Body of pancreas (tissue), 4 donors: ENCODE measurements around the gene AGAP1. TPM values are rescaled to one million over a fixed set of nuclear protein-coding genes. Genes with fewer than 3 reads are reported as not detected.
"Not testable (repeated sequence)": the region's sequence is repeated elsewhere in the genome, so short reads cannot be mapped to it uniquely, and the experiment has no call there.

Experiments
- ATAC-seq: fragments of 150-250 bp; one replicate; pipeline ENCODE4 v1.9.1; 2016
- DNase-seq, 4 donors: peaks; one replicate each; pipeline ENCODE4 v3.0.0-alpha.2; 2019
- H3K27ac ChIP-seq, 4 donors: fragments of 200-600 bp; sonication (generic); 1 replicate in 3 of 4; 2 replicates in 1 of 4; pipeline versions ENCODE4 v1.5.1 to v1.6.1; 2016 to 2019; ENCODE audit warnings: mild to moderate bottlenecking in 1 of 4, mixed read lengths in 1 of 4, moderate library complexity in 1 of 4
- H3K27me3 ChIP-seq, 2 donors: fragments of 200-600 bp; sonication (generic); one replicate each; pipeline ENCODE4 v1.6.0; 2016; ENCODE audit warnings: mild to moderate bottlenecking in 1 of 2
- H3K36me3 ChIP-seq, 2 donors: fragments of 200-600 bp; sonication (generic); replicated peaks in 1 of 2; 2 replicates each; pipeline ENCODE4 v1.5.1; 2016; ENCODE audit warnings: low read depth in 2 of 2; ENCODE audit not compliant: insufficient read depth in 1 of 2
- H3K4me1 ChIP-seq: fragments of 200-600 bp; sonication (generic); one replicate; pipeline ENCODE4 v1.6.0; 2016
- H3K4me3 ChIP-seq, 2 donors: fragments of 200-600 bp; sonication (generic); 1 replicate in 1 of 2; 2 replicates in 1 of 2; pipeline ENCODE4 v1.5.1; 2016 to 2019
- H3K9me3 ChIP-seq, 3 donors: fragments of 200-600 bp; sonication (generic); 1 replicate in 2 of 3; 2 replicates in 1 of 3; pipeline ENCODE4 v1.5.1; 2016
- CTCF ChIP-seq, 7 experiments: fragments of 450-650 bp in 4 of 7; fragments of 200-600 bp in 3 of 7; sonication (generic) in 3 of 7; IDR thresholded peaks; one replicate each; pipeline ENCODE4 v1.5.1; 2016 to 2019; ENCODE audit warnings: antibody characterized with exemption in 7 of 7
- POLR2A ChIP-seq, 3 donors: fragments of 450-650 bp; IDR thresholded peaks; one replicate each; pipeline ENCODE4 v1.6.1; 2016; ENCODE audit warnings: antibody characterized with exemption in 3 of 3, mild to moderate bottlenecking in 2 of 3
- WGBS, 2 donors: methylation state at CpG; one replicate each; pipeline ENCODE4 v1.1.5; 2017; 5-methylcytosine and 5-hydroxymethylcytosine counted together
- intact Hi-C: fragments of 100-400 bp; cut with DNase I; formaldehyde crosslinking; loops from one replicate; pipeline ENCODE4 v1.15.1; 2023
- total RNA-seq, 2 donors: library from RNA; depleted of rRNA; stranded (reverse); fragments of >200 nt; gene quantifications; one replicate each; pipeline ENCODE4 v1.1.0, GENCODE V29; 2016

AGAP1 gene
- total RNA-seq, 2 donors from 2014 or later, result 21.3 to 32.6 TPM

- TF ChIP-seq CTCF (IDR thresholded peaks at IDR 0.05) (no peak), POLR2A (IDR thresholded peaks at IDR 0.05) (no peak)
- intact Hi-C loops, result no loop called here
- H3K4me1 ChIP-seq, result no peaks in the 10 kb centered on the region
- 78 to 90% methylated on average over 9 to 11 of the region's 11 CpGs for WGBS, 2 donors
- DNase-seq, result no peak
- no peak overlapping the region for H3K4me3 ChIP-seq
- H3K27ac ChIP-seq, result no peak overlapping the region
- no peaks in the 10 kb centered on the region for H3K9me3 ChIP-seq
- no peaks in the 10 kb centered on the region for H3K36me3 ChIP-seq
- ATAC-seq, result no peak
- no peaks in the 10 kb centered on the region for H3K27me3 ChIP-seq
These were observed 451.8 kb downstream of the AGAP1 start for GRCh38 chr2:235945608-235946140.

GRCh38 chr2:235946590-235946989 lies 452.7 kb downstream of the AGAP1 start:
- Histone ChIP-seq H3K36me3 (no peaks in the 10 kb centered on the region), H3K4me1 (no peaks in the 10 kb centered on the region), H3K9me3 (no peaks in the 10 kb centered on the region), H3K27ac (no peak overlapping the region), H3K4me3 (no peak overlapping the region), H3K27me3 (no peaks in the 10 kb centered on the region)
- intact Hi-C loops, result no loop called here
- DNase-seq, result no peak
- no peak for ATAC-seq
- no peak for TF ChIP-seq CTCF (IDR thresholded peaks at IDR 0.05)
- TF ChIP-seq POLR2A (IDR thresholded peaks at IDR 0.05), result no peak
- 90 to 96% methylated on average over 6 of the region's 6 CpGs for WGBS, 2 donors

GRCh38 chr2:235947055-235947454 lies 453.2 kb downstream of the AGAP1 start:
- H3K27ac ChIP-seq, H3K9me3 ChIP-seq, DNase-seq, H3K36me3 ChIP-seq, H3K27me3 ChIP-seq, H3K4me1 ChIP-seq, intact Hi-C loops, ATAC-seq, H3K4me3 ChIP-seq: not testable (repeated sequence)
- 78 to 86% methylated on average over 6 of the region's 6 CpGs for WGBS, 2 donors

GRCh38 chr2:235949567-235950472 lies 456.0 kb downstream of the AGAP1 start:
- Histone ChIP-seq H3K9me3 (no peaks in the 10 kb centered on the region), H3K36me3 (no peaks in the 10 kb centered on the region), H3K27ac (no peak overlapping the region), H3K4me3 (no peak overlapping the region), H3K27me3 (no peaks in the 10 kb centered on the region), H3K4me1 (no peaks in the 10 kb centered on the region)
- 93 to 94% methylated on average over 17 of the region's 17 CpGs for WGBS, 2 donors
- TF ChIP-seq CTCF (IDR thresholded peaks at IDR 0.05) (no peak), POLR2A (IDR thresholded peaks at IDR 0.05) (no peak)
- intact Hi-C loops, result no loop called here
- no peak for DNase-seq
- no peak for ATAC-seq

- DNase-seq, result no peak
- Histone ChIP-seq H3K9me3 (no peaks in the 10 kb centered on the region), H3K4me1 (no peaks in the 10 kb centered on the region), H3K27ac (no peak overlapping the region), H3K4me3 (no peak overlapping the region), H3K36me3 (no peaks in the 10 kb centered on the region), H3K27me3 (no peaks in the 10 kb centered on the region)
- no peak for ATAC-seq
- TF ChIP-seq CTCF (IDR thresholded peaks at IDR 0.05) (no peak), POLR2A (IDR thresholded peaks at IDR 0.05) (no peak)
- 76% methylated on average over 3 of the region's 3 CpGs for WGBS, 2 donors
- intact Hi-C loops, result no loop called here
These were observed 456.6 kb downstream of the AGAP1 start for GRCh38 chr2:235950473-235950809.
